NCI-H2107 treated with DMSO at 0.1 percent for 48 hours (cell line): ENCODE measurements around the gene AHNAK.
A peak's percentile ranks its signal among the peaks of the same experiment; 100 is the strongest.

Experiments used
- DNase-seq: peaks from one replicate; lab custom pipeline; 2025; ENCODE audit not compliant: unreplicated experiment; lab: John Stamatoyannopoulos, UW

AHNAK gene

DNA sequence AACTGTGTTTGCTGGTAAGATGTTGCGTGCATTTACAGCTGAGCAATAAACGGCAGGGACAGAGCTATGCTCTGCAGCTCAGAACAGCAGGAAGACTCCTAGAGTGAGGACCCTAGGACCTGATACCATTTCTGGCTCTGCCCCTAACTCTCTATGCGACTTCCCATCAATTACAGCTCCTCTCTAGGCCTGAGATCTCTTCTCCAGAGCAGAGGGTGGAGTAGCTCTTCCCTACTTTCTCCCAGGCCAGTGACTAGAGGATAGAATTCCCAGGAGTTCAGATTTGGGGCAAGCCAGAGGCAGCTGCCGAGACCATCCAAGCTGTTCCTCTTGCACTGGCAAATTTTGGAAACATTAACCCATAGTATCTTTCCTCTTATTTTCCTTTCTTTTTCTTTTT is 140.6 kb downstream of the AHNAK start:
- no peak for DNase-seq

DNA sequence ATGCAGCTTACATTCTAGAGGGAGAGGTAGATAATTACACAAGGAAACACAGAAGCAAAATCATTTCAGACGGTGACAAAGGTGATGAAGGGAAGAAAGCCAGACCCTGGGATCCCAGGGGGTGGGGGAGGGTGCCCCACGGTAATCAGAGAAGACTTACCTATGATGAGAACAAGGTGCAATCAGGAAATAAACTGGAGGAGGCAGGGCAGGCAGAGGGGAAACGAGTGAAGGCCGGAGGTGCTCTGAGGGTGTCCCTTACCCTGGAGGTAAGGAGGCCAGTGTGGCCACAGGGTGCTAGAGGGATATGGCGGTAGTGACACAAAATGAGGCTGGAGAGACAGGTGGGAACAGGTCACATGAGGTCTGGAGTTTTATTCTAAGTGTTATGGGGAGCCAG is 141.7 kb downstream of the AHNAK start:
- DNase-seq: no peak

DNA sequence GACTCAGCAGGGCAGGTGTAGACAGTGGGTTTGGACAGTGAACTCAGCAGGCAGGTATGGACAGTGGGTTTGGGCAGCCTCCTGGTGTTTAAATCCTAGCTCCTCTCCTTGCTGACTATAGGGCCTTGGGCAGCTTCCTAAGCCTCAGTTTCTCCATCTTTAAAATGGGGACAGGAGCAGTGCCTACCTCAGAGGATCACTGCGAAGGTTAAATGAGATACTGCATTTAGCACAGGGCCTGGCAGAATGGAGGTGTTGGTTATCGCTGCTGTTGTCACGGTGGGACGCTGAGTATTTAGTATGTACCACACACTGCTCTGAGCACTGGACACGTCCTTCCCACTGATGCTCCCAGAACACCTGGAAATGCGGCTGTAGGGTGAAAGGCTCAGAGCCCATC is 142.2 kb downstream of the AHNAK start:
- DNase-seq: no peak

DNA sequence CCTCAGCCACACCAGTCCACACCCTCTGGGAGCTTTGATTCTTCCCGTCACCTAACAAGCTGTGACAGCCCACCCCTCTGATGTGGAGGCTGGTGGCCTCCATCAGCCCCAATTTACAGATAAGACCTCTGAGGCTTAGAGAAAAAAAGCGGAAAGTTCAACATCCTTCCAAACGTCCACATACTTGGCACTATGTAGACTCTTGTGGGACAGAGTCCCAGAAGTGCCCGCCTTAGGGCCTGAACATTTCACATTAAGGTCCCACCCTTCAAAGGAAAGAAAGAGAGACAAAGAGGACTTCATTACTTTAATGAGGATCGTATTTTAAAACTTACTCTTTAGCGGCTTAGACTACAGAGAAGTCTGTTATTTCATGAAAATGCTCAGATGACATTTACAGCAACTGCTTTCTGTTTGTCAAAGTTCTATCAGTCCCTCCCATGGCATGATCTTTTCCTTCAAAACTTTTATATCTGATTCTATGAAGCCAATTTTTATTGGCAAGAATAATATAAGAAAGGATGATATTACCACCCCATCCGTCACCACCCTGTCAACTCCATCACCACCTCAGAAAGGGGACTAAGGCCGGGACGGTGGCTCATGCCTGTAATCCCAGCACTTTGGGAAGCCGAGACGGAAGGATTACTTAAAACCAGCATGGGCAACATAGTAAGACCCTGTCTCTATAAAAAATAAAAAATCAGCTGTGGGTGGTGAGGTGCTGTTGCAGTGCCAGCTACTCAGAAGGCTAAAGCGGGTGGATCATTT is 143.5 kb downstream of the AHNAK start:
- DNase-seq: no peak

DNA sequence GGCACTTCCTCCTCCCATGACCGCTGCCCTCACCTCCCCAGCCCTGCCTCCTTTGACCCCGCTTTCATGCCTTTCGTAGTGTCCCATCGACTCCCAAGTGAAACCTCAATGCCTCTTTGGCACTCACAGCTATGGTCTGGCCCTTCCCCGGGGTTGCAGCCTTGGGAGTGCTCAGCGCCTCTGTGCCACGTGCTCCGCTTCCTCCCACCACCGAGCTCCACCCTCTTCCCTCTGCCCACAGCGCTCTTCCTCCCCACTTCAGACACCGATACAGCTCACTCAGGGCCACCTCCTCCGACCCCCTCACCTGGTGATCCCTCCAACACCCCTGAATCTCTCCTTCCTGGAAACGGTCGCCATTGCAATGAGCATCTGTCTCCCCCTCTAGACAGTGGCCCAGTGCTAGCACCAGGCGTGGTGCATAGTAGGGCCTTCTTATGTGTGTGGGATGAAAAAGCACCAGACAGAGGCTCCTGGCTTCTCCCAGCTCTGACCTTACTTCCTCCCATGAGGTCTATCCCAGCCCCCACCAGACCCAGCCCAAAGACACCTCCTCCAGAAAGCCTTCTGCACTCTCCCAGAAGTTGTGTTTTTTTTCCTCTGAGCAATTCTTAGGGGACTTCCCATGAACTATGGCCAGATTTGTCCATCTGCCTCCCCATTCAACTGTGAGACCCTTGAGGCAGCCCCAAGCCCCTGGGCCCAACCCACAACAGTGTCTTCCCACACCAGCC is 144.2 kb downstream of the AHNAK start:
- no peak for DNase-seq

DNA sequence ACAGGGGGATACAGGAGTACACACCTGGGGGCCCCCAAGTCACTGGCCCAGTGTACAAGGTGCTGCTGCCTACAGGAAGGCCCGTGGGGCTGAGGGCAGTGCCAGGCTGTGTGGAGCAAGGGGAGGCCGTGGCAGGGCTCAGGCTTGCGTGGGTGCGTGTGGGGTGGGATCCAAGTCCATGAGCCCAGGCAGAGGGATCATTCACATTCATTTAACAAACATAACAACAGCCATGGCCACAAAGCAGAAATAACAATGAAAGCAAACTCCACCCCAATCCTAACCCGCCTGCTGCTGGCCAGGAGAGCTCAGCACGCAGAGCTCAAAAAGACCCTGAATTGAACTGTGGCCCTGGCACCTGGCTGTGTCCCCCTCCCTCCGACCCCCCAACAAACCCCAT is 144.8 kb downstream of the AHNAK start:
- DNase-seq: no peak

DNA sequence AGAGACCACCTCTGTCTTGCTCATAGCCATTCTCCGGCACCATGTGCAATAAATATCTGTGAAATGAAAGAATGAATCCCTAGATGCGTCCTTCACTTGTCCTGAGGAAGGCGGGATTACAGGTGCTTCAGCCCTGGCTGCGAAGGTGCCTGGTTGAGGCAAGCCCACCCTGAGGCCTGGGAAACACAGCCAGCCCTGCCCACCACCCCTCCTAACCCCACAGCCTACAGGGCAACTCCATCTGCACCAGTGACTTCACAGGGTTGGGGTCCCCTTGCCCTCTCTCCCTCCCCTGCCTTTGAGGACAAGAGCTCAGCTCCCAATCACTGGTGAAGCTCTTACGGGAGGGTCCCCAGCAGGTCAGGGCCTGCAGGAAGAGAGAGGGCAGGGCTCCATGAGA is 145.2 kb downstream of the AHNAK start:
- DNase-seq: no peak

DNA sequence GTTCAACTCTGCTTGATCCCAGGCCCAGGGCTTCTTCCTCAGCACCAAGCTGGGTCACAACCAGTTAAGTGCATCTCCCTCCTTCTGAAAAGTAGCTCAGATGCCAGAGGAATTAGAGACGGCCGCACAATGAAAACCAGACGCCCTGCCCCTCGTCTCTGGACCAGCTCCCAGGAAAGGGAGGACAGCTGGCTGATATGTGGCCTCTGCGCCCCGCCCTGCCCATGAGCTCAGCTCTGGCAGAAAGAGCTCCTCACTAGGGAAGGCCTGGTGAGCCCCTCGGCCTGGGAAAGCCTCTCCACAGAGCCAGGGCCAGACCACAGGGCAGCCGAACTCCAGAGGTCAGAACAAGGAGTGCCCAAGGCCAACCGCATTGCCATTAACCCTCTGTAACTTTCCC is 145.8 kb downstream of the AHNAK start:
- DNase-seq: no peak

DNA sequence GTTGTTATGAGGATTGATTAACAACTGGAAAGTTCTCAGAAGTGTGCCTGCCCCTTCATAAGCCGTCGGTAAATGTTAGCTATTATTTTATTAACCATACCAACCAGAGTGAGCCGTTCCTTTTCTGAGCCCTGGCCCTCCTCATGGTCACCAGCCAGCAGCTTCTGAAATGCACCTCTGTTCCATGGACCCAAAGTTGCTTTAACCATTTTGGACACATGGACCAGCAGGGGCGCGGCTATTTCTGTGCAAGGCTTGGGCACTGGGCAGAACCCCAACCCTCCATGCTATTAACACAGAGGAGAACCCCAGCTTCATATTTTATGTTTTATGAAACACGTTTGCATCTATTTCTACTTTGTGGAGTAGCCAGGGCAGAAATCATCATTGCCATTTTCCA is 146.3 kb downstream of the AHNAK start:
- DNase-seq: no peak

DNA sequence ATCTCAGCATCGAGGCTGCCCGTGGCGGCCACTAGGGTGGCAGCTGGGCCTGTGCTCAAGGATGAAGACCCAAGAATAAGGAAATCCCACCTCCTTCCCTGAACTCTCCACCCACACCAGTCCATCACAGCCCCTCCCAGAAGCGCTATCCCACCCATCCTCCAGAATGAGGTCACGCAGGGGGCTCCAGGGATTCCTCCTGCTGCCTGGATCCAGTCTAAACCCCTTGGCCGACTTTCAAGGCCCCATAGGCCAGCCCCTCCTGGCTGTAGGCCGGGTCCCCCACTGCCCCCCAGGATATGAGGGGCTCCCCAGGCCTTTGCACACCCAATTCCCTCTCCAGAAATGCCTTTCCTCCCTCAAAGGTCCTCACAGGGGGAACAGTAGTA is 146.7 kb downstream of the AHNAK start:
- DNase-seq: no peak

DNA sequence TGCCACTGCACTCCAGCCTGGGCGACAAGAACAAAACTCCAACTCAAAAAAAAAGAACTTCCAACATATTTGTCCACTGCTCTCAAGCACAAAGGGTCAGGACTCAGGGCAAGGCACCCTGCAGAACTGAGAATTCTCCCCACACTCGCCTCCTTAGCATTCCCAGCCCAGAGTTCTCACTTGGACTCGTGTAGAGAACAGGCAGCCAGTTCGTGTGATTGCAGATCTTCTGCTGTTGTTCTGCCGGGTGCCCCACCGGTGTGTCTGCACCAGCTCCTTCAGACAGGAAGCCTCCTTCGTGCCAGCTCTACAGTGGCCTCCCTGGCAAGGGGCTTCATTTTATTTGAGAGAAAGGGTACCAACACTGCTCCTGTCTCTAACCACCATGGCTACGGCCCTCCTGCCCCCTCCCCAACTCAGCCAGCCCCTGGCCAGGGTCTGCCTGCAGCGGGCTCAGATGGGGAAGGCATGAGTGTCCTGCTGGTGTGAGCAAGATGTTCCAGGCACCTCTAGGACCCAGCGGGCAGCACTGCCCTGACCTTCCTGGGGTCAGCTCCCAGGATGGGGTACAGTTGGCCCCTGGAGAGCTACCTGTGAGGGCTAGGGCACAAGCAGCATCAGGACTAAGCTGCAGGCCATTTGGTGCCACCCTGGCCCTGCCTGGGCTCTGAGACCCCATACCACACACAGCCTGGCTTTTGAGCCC is 147.3 kb downstream of the AHNAK start:
- DNase-seq: no peak

DNA sequence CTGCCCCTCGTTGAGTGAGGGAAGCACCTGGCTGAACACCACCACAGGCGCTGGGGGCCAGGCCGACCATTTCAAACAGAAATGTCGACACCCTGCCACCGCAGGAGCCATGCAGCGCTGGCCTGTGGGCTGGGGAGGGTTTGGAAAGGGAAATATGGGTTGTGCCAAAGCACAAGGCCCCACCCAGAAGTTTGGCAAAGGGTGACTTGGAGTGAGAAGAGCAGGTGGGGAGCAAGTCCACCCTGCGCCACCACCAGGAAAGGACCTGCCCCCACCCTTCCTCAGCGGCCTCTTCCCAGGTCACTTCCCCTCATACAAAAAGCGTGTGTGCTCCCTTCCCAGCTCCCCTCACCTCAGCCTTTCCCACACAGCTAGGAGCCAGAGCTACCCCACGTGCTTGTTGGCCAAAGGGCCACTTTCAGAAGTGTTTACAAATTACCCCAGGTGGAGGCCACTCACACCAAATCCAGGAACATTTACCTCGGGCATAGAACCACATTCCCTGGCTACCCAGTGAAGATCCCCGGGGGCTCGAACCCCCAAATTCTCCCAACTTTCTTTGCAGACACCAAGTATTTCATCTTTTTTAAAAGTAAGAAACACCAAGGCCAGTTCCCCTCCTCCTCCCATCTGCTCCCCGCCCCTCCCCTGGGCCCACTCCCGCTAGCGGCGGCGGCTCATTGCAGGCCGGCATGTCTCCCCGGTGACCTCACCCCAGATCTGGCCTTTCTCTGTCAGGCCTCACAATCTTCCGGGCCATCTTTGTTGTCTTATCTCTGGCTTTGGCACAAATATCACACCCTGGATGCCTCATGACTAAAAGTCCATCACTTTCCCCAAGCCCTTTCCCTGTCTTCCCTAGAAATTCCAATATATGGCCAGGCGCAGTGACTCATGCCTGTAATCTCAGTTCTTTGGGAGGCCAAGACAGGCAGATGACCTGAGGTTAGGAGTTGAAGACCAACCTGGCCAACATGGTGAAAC is 148.3 kb downstream of the AHNAK start:
- DNase-seq: no peak

DNA sequence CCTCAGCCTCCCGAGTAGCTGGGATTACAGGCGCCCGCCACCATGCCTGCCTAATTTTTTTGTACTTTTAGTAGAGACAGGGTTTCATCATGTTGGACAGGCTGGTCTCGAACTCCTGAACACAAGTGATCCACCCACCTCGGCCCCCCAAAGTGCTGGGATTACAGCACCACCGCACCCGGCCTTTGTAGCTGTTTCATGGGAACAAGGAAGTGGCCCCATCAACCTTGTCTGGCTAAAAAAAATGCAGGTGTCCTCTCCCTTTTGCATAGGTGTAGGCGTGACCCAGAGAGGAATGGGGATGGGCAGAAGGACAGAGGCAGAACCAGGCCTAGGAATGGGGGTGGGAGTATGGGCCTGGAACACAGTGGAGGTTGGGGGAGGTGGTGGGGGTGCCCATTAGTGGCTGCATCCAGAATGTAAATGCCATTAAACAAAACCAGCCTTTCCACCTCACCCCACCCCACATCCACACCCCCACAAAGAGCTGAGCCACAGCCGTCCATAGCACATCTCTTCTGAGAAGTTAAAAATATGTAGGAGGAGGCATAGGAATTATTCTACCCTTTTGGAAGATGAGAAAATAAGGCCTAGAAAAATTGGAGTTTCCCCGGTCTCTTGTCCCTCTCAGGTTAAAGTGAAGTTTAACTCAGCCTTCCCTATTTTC is 150.6 kb downstream of the AHNAK start:
- no peak for DNase-seq

DNA sequence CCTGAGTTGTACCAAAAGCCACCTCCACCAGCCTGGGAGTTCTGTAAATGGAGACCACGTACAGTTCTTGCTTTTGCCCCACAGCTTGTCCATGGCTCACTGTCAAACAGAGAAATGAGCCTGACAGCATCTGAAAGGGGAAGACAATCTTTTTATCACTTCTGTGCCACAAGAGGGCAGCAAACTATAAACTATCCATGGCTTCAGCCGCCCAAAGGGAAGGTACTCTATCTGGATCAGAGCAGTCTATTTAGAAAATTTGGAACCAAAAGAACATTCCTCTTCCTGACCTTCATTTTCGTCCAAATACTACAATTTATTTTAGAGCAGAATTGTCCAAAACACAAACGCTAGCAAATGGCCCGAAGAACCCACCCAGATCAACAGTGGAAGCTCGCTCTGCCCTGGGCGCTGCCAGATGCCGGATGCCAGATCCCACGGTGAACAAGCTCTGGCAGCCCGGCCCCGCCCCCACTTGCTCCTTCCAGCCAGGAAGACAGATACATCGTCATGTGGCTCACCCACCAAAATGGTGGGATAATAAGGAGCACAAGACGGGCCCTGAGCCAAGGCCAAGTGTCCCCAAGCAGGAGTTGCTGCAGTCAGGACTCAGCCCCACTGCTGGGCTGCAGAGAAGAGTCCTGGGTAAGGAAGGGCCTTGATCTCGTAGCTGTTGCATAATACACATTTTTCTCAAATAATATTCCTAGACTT is 151.6 kb downstream of the AHNAK start:
- DNase-seq: peak; percentile 91

DNA sequence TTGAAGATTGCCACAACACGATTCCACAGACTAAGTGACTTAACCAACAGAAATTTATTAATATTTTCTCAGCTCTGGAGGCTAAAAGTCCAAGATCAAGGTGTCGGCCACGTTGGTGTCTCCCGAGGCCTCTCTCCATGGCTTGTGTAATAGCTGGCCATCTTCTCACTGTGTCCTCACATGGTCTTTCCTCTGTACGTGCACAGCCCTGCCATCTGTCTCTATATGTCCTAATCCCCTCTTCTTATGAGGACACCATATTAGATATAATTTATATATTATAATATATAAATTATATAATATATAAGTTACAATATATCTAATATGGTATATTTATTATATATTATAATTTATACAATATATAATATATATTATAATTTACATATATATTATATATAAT is 152.9 kb downstream of the AHNAK start:
- DNase-seq: no peak

DNA sequence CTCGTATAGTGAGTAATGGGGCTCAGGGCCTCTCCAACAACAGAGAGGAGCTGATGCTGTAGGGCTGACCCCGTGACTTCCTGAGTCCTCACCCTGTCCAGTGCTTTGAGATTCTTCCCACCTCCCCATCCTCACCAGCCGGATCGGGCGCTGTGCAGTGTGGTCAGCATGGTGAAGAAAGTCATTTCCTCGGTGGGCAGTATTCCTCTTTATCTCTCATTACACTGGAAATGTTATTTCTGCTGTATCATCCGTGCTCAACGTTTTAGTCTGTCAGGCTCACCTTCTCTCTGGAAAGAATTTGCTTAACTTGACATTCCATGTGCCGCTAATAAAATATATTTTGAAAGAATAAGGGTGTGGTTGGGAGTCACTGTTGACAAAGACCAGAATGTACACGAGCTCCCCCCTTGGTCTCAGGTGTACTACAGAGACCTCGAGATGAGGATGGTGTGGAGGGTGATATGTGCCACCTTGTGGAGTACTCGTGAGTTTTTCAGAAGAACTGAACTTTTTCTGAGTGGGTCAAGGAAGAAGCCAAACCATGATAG is 153.5 kb downstream of the AHNAK start:
- peak; percentile 37 for DNase-seq

DNA sequence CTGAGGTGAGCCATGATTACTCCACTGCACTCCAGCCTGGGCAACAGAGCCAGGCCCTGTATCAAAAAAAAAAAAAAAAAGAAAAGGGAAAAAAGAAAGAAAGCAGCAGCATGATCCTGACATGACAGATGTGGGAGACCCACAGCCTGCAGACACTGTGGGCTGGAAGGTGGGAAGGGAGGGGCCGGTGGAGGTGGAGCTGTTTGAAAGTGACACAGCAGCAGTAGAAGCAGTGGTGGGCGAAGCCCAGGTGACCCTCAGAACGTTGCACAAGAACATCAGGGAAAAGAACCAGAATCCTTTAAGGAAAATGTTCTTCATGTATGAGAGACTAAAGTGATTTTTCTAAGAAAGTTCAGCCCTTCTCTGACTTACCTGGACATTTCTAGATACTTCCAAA is 154.1 kb downstream of the AHNAK start:
- no peak for DNase-seq

DNA sequence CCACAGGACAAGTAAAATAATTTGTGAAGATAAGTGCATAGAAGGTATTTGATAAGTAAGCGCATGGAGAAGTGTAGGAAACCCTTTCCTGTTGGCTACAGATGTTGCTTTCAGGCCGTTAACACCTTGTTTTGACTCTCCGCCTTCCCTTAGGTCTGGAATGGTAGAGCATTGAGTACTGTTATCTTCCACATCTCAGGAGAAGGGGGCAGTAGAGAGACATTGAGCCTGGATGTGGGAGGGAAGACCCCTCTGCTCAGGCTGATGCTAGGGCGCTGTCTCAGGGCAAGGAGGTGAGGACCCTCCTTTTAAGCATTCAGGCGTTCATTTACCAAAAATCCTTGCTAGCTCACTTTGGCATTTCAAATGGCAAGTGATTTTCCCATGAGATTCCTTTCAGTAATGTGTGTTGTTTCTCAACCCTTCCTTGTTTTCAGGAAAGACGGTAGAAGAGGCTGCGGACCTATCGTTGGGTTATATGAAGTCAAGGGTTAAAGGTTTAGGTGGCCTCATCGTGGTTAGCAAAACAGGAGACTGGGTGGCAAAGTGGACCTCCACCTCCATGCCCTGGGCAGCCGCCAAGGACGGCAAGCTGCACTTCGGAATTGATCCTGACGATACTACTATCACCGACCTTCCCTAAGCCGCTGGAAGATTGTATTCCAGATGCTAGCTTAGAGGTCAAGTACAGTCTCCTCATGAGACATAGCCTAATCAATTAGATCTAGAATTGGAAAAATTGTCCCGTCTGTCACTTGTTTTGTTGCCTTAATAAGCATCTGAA is 154.8 kb downstream of the AHNAK start:
- no peak for DNase-seq

DNA sequence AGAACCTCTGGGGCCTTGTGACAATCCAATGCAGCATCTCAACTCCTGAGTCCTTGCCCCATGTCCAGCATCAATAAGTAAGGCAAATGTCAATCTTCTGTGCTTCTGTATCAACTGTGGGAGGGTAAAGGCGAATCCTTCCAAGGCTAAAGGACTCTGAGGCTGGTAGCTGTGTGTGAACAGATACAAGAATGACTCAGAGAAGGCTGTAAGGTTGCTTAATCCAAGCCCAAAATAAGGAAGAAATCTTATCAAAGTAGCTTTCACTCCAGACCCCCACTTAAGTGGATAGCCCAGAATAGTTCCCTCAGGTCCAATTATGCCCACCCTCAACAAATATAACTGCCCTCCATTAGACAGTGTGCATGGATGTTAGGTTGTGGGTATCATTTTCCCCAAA is 155.9 kb downstream of the AHNAK start:
- no peak for DNase-seq
